ENCODE data around the gene LMO1.

DNA sequence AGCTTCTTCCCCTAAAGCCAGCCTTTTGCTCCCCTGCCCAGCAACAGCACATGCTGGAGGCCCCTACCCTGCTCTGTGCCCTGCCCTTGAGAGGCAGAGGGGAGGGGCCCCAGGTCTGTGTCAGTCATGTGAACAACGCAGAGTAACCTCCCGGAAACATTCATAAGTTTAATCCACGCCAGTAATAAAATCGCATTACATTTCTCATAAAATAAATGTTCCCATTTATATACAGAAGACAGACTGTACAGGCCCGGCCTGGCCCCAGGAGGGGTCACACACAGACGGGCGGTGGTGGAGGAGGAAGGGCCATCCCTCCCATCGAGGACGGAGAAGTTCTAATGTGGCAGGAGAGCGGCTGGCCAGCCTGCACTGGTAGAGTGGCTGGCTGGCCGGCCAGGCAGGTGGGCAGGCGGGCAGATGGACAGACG lies 39.5 kb downstream of the LMO1 start:
- TF ChIP-seq, protein P1, sequence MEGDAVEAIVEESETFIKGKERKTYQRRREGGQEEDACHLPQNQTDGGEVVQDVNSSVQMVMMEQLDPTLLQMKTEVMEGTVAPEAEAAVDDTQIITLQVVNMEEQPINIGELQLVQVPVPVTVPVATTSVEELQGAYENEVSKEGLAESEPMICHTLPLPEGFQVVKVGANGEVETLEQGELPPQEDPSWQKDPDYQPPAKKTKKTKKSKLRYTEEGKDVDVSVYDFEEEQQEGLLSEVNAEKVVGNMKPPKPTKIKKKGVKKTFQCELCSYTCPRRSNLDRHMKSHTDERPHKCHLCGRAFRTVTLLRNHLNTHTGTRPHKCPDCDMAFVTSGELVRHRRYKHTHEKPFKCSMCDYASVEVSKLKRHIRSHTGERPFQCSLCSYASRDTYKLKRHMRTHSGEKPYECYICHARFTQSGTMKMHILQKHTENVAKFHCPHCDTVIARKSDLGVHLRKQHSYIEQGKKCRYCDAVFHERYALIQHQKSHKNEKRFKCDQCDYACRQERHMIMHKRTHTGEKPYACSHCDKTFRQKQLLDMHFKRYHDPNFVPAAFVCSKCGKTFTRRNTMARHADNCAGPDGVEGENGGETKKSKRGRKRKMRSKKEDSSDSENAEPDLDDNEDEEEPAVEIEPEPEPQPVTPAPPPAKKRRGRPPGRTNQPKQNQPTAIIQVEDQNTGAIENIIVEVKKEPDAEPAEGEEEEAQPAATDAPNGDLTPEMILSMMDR (IDR thresholded peaks at IDR 0.05; ENCODE audit: low read depth, low read length, missing input control), result no peak
- TF ChIP-seq, protein P2, sequence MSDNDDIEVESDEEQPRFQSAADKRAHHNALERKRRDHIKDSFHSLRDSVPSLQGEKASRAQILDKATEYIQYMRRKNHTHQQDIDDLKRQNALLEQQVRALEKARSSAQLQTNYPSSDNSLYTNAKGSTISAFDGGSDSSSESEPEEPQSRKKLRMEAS (IDR thresholded peaks at IDR 0.05), result no peak
